ENCODE measurements around the gene FUT8. TPM values are rescaled to one million over a fixed set of nuclear protein-coding genes. Genes with fewer than 3 reads are reported as not detected.
"Not testable (repeated sequence)": the region's sequence is repeated elsewhere in the genome, so short reads cannot be mapped to it uniquely, and the experiment has no call there.

FUT8 gene
- total RNA-seq, 1 donor from 2014 or later: 181 TPM

DNA sequence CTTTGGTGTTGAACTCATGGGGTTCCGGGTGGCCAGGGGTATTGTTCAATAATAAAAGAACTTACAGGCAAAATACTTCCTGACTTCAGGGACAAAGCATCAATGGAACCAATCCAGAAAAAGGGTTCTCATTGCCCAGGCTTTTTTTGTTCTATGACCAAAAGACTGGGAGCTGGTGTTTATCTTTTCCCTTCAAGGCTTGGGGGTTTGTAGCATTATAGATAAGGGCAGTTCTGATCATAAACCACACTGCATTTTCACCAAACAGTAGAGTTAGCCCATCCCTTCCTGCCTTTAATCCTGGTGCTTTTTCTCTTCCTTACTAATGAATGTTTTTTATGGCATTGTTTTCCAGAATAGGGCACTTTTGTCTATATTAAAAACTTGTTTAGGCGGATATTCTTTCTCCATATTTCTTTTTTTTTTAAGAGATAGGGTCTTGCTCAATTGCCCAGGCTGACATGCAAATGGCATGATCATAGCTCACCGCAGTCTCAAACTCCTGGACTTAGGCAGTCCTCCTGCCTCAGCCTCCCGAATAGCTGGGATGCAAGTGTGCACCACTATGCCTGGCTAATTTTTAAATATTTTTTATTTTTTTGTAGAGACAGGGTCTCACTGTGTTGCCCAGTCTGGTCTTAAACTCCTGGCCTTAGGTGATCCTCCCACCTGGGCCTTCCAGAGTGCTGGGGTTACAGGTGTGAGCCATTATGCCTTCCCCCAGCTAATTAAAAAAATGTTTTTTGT lies 9.7 kb downstream of the FUT8 start:
- intact Hi-C loops (cut with micrococcal nuclease): no loop called here
- Mint-ChIP-seq H3K9me3 (no peaks in the 10 kb centered on the region), H3K36me3 (ENCODE audit: low read depth) (peaks cover 20% of the 10 kb centered on the region), H3K27me3 (ENCODE audit: insufficient read depth) (no peaks in the 10 kb centered on the region), H3K4me1 (ENCODE audit: low read depth) (peaks cover 56% of the 10 kb centered on the region), H3K27ac (no peak overlapping the region), H3K4me3 (no peak overlapping the region)
- DNase-seq (ENCODE audit: low spot score): no peak

DNA sequence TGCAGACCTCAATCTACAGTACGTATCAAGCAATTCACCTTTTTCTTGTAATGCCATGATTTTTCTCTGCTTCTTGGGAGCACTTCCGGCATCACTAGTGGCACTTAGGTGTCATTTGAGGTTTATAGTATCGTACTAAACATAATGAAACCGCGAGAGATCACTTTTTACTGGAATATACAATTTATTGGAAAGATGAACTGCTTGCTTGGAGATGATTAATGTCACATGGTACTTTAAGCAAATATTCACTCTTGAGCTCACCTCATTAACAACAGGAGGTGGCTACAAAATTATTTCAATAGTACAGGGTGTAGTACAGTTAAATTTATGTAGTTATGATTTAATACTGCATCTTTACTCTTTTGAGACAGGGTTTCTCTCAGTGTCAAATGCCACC lies 11.5 kb downstream of the FUT8 start:
- no peak overlapping the region for H3K27ac Mint-ChIP-seq
- no peaks in the 10 kb centered on the region for H3K9me3 Mint-ChIP-seq
- no peak overlapping the region for H3K4me3 Mint-ChIP-seq

DNA sequence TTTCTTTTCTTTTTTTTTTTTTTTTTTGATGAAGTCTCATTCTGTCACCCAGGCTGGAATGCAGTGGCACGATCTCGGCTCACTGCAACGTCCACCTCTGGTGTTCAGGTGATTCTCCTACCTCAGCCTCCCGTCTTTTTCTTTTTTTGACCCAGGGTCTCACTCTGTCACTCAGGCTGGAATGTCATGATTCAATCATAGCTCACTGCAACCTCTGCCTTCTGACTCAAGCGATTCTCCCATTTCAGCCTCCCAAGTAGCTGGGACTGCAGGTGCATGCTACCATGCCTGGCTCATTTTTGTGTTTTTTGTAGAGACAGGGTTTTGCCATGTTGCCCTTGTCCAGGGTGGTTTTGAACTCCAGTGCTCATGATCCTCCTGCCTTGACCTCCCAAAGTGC lies 12.0 kb downstream of the FUT8 start:
- H3K4me1 Mint-ChIP-seq (ENCODE audit: low read depth): peaks cover 54% of the 10 kb centered on the region
- no peak overlapping the region for H3K27ac Mint-ChIP-seq
- H3K9me3 Mint-ChIP-seq: no peaks in the 10 kb centered on the region
- H3K36me3 Mint-ChIP-seq (ENCODE audit: low read depth): peaks cover 29% of the 10 kb centered on the region
- H3K27me3 Mint-ChIP-seq (ENCODE audit: insufficient read depth): no peaks in the 10 kb centered on the region
- intact Hi-C loops (cut with micrococcal nuclease): no loop called here
- no peak overlapping the region for H3K4me3 Mint-ChIP-seq
- DNase-seq (ENCODE audit: low spot score): no peak

More for the DNA sequence above, 11.5 kb downstream of the FUT8 start:
- H3K27me3 Mint-ChIP-seq (ENCODE audit: insufficient read depth): no peaks in the 10 kb centered on the region
- H3K36me3 Mint-ChIP-seq (ENCODE audit: low read depth): peaks cover 27% of the 10 kb centered on the region
- DNase-seq (ENCODE audit: low spot score): no peak
- intact Hi-C loops (cut with micrococcal nuclease): no loop called here
- peaks cover 57% of the 10 kb centered on the region for H3K4me1 Mint-ChIP-seq (ENCODE audit: low read depth)

DNA sequence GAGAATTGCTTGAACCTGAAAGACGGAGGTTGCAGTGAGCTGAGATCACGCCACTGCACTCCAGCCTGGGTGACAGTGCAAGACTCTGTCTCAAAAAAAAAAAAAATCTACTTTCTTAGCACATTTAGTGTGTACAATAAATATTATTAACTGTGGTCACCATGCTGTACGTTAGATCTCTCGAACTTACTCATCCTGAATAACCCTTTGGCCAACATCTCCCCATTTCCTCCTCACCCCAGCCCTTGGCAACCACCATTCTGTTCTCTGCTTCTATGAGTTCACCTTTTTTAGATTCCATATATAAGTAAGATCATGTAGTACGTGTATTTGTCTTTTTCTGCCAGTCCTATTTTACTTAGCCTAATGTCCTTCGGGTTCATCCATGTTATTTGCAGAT lies 13.4 kb downstream of the FUT8 start:
- H3K4me1 Mint-ChIP-seq (ENCODE audit: low read depth): peaks cover 54% of the 10 kb centered on the region
- no peaks in the 10 kb centered on the region for H3K9me3 Mint-ChIP-seq
- DNase-seq (ENCODE audit: low spot score): no peak
- no peaks in the 10 kb centered on the region for H3K27me3 Mint-ChIP-seq (ENCODE audit: insufficient read depth)
- H3K27ac Mint-ChIP-seq: peak overlapping the region; percentile 6
- peaks cover 33% of the 10 kb centered on the region for H3K36me3 Mint-ChIP-seq (ENCODE audit: low read depth)
- intact Hi-C loops (cut with micrococcal nuclease): no loop called here
- H3K4me3 Mint-ChIP-seq: no peak overlapping the region

DNA sequence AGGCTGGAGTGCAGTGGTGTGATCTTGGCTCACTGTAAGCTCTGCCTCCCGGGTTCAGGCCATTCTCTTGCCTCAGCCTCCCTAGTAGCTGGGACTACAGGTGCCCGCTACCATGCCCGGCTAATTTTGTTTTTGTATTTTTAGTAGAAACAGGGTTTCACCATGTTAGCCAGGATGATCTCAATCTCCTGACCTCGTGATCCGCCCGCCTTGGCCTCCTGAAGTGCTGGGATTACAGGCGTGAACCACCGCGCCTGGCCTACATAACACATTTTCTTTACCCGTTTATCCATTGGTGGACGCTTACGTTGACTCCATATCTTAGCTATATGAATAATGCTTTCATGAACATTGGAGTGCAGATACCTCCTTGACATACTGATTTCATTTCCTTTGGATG lies 14.4 kb downstream of the FUT8 start:
- Mint-ChIP-seq H3K4me1 (ENCODE audit: low read depth) (peaks cover 51% of the 10 kb centered on the region), H3K36me3 (ENCODE audit: low read depth) (peaks cover 31% of the 10 kb centered on the region)
- intact Hi-C loops (cut with micrococcal nuclease); H3K27me3 Mint-ChIP-seq (ENCODE audit: insufficient read depth); H3K4me3 Mint-ChIP-seq; H3K27ac Mint-ChIP-seq; DNase-seq (ENCODE audit: low spot score); H3K9me3 Mint-ChIP-seq: not testable (repeated sequence)

DNA sequence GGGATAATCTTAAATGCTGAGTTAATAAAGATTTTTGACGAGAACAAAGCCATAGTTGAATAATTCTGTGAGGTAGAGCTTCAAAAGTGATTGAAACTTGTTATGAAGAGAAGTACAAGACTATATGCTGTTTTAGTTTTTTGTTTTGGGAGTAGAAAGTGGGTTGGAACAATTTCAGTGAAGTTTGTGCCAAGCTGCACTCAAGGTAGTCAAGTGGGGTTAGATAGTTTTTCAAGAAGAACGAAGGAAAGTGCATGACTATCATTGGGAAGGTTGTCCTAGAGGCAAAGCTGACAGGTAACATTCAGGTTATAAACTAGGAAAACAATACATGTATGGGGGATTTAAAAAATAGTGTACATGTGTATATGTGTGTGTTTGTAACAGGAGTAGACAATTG lies 16.2 kb downstream of the FUT8 start:
- H3K27me3 Mint-ChIP-seq (ENCODE audit: insufficient read depth): no peaks in the 10 kb centered on the region
- no peaks in the 10 kb centered on the region for H3K9me3 Mint-ChIP-seq
- H3K36me3 Mint-ChIP-seq (ENCODE audit: low read depth): peaks cover 36% of the 10 kb centered on the region
- H3K27ac Mint-ChIP-seq: no peak overlapping the region
- no peak overlapping the region for H3K4me3 Mint-ChIP-seq
- DNase-seq (ENCODE audit: low spot score): no peak
- intact Hi-C loops (cut with micrococcal nuclease): no loop called here
- H3K4me1 Mint-ChIP-seq (ENCODE audit: low read depth): peaks cover 65% of the 10 kb centered on the region

DNA sequence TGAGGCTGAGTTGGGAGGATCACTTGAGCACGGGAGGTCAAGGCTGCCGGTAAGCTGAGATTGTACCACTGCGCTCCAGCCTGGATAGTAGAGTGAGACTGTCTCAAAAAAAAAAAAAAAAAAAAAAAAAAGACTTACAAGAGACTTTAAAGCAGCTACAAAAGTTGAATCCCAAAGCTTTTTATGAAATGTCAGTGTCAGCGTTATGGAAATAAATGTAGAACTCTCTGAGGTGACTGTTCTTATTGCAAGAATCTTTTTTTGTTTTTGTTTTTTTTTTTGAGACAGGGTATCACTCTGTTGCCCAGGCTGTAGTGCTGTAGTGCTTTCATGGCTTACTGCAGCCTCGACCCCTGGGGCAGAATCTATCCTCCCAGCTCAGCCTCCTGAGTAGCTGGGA lies 17.2 kb downstream of the FUT8 start:
- DNase-seq (ENCODE audit: low spot score): no peak
- H3K36me3 Mint-ChIP-seq (ENCODE audit: low read depth): peaks cover 37% of the 10 kb centered on the region
- H3K27me3 Mint-ChIP-seq (ENCODE audit: insufficient read depth): no peaks in the 10 kb centered on the region
- peaks cover 72% of the 10 kb centered on the region for H3K4me1 Mint-ChIP-seq (ENCODE audit: low read depth)
- H3K27ac Mint-ChIP-seq: no peak overlapping the region
- intact Hi-C loops (cut with micrococcal nuclease): no loop called here
- H3K9me3 Mint-ChIP-seq: no peaks in the 10 kb centered on the region
- no peak overlapping the region for H3K4me3 Mint-ChIP-seq

DNA sequence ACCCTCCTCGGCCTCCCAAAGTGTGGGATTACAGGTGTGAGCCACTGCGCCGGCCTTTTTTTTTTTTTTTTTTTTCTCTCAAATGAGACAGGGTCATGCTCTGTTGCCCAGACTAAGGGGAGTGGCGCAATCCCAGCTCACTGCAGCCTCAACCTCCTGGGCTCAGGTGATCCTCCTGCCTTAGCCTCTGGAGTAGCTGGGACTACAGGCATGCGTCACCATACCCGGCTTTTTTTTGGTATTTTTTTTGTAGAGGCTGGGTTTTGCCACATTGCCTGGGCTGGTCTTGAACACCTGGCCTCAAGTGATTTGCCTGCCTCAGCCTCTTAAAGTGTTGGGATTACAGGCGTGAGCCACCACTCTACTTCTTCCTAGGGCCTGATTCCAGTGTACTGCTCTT lies 18.7 kb downstream of the FUT8 start:
- H3K27me3 Mint-ChIP-seq (ENCODE audit: insufficient read depth): no peaks in the 10 kb centered on the region
- peaks cover 3% of the 10 kb centered on the region for H3K9me3 Mint-ChIP-seq
- peaks cover 42% of the 10 kb centered on the region for H3K36me3 Mint-ChIP-seq (ENCODE audit: low read depth)
- H3K27ac Mint-ChIP-seq: no peak overlapping the region
- H3K4me3 Mint-ChIP-seq: no peak overlapping the region
- DNase-seq (ENCODE audit: low spot score): no peak
- peaks cover 72% of the 10 kb centered on the region for H3K4me1 Mint-ChIP-seq (ENCODE audit: low read depth)
- intact Hi-C loops (cut with micrococcal nuclease): no loop called here

DNA sequence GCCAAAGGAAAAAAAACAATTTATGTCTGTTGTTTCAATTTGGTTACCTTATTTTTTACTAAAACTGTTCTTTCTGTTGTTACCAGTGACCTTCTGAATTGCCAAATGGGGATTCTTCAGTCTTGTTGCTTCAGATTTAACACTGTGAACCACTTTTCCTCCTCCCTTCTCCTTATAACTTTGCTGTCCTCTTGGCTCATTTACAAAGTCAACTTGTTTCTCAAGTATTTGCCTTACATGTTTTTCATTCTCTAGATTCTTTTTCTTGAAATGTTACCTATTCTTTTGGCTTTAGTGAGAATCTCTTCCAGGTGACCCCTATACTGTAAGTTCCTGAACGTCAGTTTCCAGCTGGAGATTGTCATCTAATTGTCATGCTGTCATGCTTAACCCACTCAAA lies 19.4 kb downstream of the FUT8 start:
- H3K4me1 Mint-ChIP-seq (ENCODE audit: low read depth): peaks cover 69% of the 10 kb centered on the region
- H3K27me3 Mint-ChIP-seq (ENCODE audit: insufficient read depth): no peaks in the 10 kb centered on the region
- H3K36me3 Mint-ChIP-seq (ENCODE audit: low read depth): peaks cover 43% of the 10 kb centered on the region
- intact Hi-C loops (cut with micrococcal nuclease): no loop called here
- no peak overlapping the region for H3K4me3 Mint-ChIP-seq
- peak overlapping the region; percentile 57 for H3K27ac Mint-ChIP-seq
- H3K9me3 Mint-ChIP-seq: peaks cover 3% of the 10 kb centered on the region
- no peak for DNase-seq (ENCODE audit: low spot score)

DNA sequence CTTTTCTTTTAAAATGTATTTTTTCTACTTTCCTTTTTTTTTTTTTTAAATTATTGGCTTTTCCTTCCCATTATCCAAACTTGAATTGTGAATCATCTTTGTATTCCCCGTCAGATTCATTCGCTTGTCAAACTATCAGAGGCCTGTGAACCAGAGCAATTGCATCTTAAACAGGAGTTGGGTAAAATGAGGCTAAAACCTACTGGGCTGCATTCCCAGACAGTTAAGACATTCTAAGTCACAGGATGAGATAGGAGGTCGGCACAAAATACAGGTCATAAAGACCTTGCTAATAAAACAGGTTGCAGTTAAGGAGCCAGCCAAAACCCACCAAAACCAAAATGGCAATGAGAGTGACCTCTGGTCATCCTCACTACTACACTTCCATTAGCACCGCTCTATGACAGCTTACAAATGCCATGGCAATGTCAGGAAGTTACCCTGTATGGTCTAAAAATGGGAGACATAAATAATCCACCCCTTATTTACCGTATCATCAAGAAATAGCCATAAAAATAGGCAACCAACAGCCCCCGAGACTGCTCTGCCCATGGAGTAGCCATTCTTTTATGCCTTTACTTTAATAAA lies 19.9 kb downstream of the FUT8 start:
- H3K27ac Mint-ChIP-seq: no peak overlapping the region
- H3K9me3 Mint-ChIP-seq: peaks cover 3% of the 10 kb centered on the region
- DNase-seq (ENCODE audit: low spot score): no peak
- H3K4me1 Mint-ChIP-seq (ENCODE audit: low read depth): peaks cover 70% of the 10 kb centered on the region
- intact Hi-C loops (cut with micrococcal nuclease): no loop called here
- no peaks in the 10 kb centered on the region for H3K27me3 Mint-ChIP-seq (ENCODE audit: insufficient read depth)
- H3K4me3 Mint-ChIP-seq: no peak overlapping the region
- peaks cover 42% of the 10 kb centered on the region for H3K36me3 Mint-ChIP-seq (ENCODE audit: low read depth)

DNA sequence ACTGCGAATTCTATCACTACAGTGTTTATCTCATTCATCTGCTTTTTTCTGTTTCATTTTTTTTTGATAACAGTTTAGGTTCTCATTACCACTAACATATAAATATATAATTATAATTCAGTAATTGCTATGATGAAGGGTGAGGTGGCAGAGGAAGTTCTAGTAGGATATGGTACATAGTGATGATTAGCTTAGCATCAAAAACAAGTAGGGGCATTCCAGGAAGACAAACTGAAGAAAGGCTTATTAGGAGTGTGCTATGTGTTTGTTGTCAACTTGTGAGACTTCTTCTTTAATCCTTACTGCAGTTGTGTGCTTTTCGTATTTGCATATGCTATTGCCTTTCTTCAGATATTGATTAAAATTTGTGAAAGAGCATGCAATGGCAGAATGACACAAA lies 20.6 kb downstream of the FUT8 start:
- H3K4me3 Mint-ChIP-seq: no peak overlapping the region
- peaks cover 73% of the 10 kb centered on the region for H3K4me1 Mint-ChIP-seq (ENCODE audit: low read depth)
- peaks cover 42% of the 10 kb centered on the region for H3K36me3 Mint-ChIP-seq (ENCODE audit: low read depth)
- intact Hi-C loops (cut with micrococcal nuclease): no loop called here
- H3K27ac Mint-ChIP-seq: peak overlapping the region; percentile 22
- DNase-seq (ENCODE audit: low spot score): no peak
- peaks cover 3% of the 10 kb centered on the region for H3K9me3 Mint-ChIP-seq
- no peaks in the 10 kb centered on the region for H3K27me3 Mint-ChIP-seq (ENCODE audit: insufficient read depth)

DNA sequence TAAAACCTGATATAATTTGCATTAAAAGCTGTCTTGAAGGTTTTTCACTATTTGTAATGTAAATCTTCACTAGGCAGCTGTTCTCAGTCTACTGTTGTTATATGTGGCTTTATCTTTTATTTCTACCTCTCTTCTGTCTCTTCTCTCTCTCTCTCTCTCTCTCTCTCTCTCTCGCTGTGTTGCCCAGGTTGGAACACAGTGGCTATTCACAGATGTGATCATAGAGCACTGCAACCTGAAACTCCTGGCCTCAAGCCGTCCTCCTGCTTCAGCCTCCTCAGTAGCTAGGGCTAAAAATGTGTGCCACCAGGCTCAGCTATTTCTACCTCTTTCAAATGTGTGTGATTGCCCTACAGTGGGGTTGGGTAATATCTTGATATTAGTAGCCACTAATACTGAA lies 21.1 kb downstream of the FUT8 start:
- H3K4me1 Mint-ChIP-seq (ENCODE audit: low read depth): peaks cover 73% of the 10 kb centered on the region
- H3K27ac Mint-ChIP-seq: peak overlapping the region; percentile 76
- H3K27me3 Mint-ChIP-seq (ENCODE audit: insufficient read depth): no peaks in the 10 kb centered on the region
- H3K36me3 Mint-ChIP-seq (ENCODE audit: low read depth): peaks cover 39% of the 10 kb centered on the region
- DNase-seq (ENCODE audit: low spot score): no peak
- intact Hi-C loops (cut with micrococcal nuclease): no loop called here
- H3K9me3 Mint-ChIP-seq: peaks cover 3% of the 10 kb centered on the region
- H3K4me3 Mint-ChIP-seq: peak overlapping the region; percentile 76

DNA sequence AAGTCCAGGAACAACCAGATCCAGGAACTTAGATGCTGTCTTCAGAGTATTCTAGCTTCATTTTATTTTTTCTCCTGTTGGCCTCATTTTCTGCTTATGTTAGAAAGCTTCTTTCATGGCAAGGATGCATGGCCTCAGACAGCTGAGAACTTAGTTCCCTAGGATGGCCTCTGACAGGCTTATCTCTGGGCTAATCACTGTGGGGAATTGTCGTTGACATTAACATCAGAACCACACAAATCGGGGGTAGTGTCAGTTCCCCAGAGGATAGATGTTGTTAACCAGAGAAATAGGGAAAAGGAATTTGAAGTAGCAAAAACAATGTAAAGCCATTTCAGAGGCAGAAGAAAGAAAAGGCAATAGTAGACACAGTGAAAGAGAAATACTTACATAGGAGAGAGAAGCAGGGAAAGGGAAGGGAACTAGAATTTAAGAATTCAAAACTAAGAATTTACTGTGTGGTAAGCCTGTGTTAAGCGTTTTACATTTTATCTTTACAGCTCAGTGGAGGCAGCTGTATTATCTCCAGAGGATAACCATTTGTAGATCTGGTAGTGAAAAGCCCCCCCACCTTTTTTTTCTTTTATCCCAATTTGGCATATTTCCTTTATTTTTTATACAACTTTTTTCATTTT lies 21.8 kb downstream of the FUT8 start:
- no peak overlapping the region for H3K4me3 Mint-ChIP-seq
- DNase-seq (ENCODE audit: low spot score): no peak
- peaks cover 3% of the 10 kb centered on the region for H3K9me3 Mint-ChIP-seq
- peaks cover 72% of the 10 kb centered on the region for H3K4me1 Mint-ChIP-seq (ENCODE audit: low read depth)
- peaks cover 33% of the 10 kb centered on the region for H3K36me3 Mint-ChIP-seq (ENCODE audit: low read depth)
- H3K27ac Mint-ChIP-seq: peak overlapping the region; percentile 52
- no peaks in the 10 kb centered on the region for H3K27me3 Mint-ChIP-seq (ENCODE audit: insufficient read depth)
- intact Hi-C loops (cut with micrococcal nuclease): no loop called here
